Body of pancreas (tissue), 4 donors: Measurements from ENCODE around the gene TESMIN. TPM values are rescaled to one million over a fixed set of nuclear protein-coding genes. Genes with fewer than 3 reads are reported as not detected.

ENCODE experiments used
- ATAC-seq: fragments of 150-250 bp; one replicate; pipeline ENCODE4 v1.9.1; 2016
- DNase-seq, 4 donors: peaks; one replicate each; pipeline ENCODE4 v3.0.0-alpha.2; 2019
- H3K27ac ChIP-seq, 4 donors: fragments of 200-600 bp; sonication (generic); 1 replicate in 3 of 4; 2 replicates in 1 of 4; pipeline versions ENCODE4 v1.5.1 to v1.6.1; 2016 to 2019; ENCODE audit warnings: mild to moderate bottlenecking in 1 of 4, mixed read lengths in 1 of 4, moderate library complexity in 1 of 4
- H3K27me3 ChIP-seq, 2 donors: fragments of 200-600 bp; sonication (generic); one replicate each; pipeline ENCODE4 v1.6.0; 2016; ENCODE audit warnings: mild to moderate bottlenecking in 1 of 2
- H3K36me3 ChIP-seq, 2 donors: fragments of 200-600 bp; sonication (generic); replicated peaks in 1 of 2; 2 replicates each; pipeline ENCODE4 v1.5.1; 2016; ENCODE audit warnings: low read depth in 2 of 2; ENCODE audit not compliant: insufficient read depth in 1 of 2
- H3K4me1 ChIP-seq: fragments of 200-600 bp; sonication (generic); one replicate; pipeline ENCODE4 v1.6.0; 2016
- H3K4me3 ChIP-seq, 2 donors: fragments of 200-600 bp; sonication (generic); 1 replicate in 1 of 2; 2 replicates in 1 of 2; pipeline ENCODE4 v1.5.1; 2016 to 2019
- H3K9me3 ChIP-seq, 3 donors: fragments of 200-600 bp; sonication (generic); 1 replicate in 2 of 3; 2 replicates in 1 of 3; pipeline ENCODE4 v1.5.1; 2016
- POLR2A ChIP-seq, 3 donors: fragments of 450-650 bp; IDR thresholded peaks; one replicate each; pipeline ENCODE4 v1.6.1; 2016; ENCODE audit warnings: antibody characterized with exemption in 3 of 3, mild to moderate bottlenecking in 2 of 3
- WGBS, 2 donors: methylation state at CpG; one replicate each; pipeline ENCODE4 v1.1.5; 2017; 5-methylcytosine and 5-hydroxymethylcytosine counted together
- intact Hi-C: fragments of 100-400 bp; cut with DNase I; formaldehyde crosslinking; loops from one replicate; pipeline ENCODE4 v1.15.1; 2023
- total RNA-seq, 2 donors: library from RNA; depleted of rRNA; stranded (reverse); fragments of >200 nt; gene quantifications; one replicate each; pipeline ENCODE4 v1.1.0, GENCODE V29; 2016
- TF ChIP-seq, protein P1 (sequence below), 7 experiments: fragments of 450-650 bp in 4 of 7; fragments of 200-600 bp in 3 of 7; sonication (generic) in 3 of 7; IDR thresholded peaks; one replicate each; pipeline ENCODE4 v1.5.1; 2016 to 2019; ENCODE audit warnings: antibody characterized with exemption in 7 of 7

TESMIN gene
- total RNA-seq, 2 donors from 2014 or later = 1.6 to 7.9 TPM

DNA sequence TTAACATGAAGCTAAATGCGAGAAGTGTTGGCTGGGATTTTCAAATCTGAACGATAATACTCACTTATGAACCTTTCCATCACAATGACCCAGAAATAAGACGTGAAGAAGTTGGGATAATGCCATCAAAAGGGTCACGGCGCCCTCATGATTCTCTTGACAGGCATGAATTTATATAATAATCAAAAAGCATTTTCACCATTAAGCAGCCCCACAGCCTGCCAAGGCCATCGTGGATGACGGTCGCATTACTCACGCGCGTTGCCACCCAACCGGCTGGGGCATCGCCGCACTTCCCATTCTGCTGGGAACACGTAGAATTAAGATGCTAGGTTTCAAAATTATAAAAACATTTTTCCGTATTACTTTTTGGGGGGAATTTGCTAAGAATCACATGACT lies 85.9 kb downstream of the TESMIN start:
- H3K27me3 ChIP-seq = no peaks in the 10 kb centered on the region
- no peak overlapping the region for H3K27ac ChIP-seq
- TF ChIP-seq POLR2A (IDR thresholded peaks at IDR 0.05) = no peak
- TF ChIP-seq, protein P1, sequence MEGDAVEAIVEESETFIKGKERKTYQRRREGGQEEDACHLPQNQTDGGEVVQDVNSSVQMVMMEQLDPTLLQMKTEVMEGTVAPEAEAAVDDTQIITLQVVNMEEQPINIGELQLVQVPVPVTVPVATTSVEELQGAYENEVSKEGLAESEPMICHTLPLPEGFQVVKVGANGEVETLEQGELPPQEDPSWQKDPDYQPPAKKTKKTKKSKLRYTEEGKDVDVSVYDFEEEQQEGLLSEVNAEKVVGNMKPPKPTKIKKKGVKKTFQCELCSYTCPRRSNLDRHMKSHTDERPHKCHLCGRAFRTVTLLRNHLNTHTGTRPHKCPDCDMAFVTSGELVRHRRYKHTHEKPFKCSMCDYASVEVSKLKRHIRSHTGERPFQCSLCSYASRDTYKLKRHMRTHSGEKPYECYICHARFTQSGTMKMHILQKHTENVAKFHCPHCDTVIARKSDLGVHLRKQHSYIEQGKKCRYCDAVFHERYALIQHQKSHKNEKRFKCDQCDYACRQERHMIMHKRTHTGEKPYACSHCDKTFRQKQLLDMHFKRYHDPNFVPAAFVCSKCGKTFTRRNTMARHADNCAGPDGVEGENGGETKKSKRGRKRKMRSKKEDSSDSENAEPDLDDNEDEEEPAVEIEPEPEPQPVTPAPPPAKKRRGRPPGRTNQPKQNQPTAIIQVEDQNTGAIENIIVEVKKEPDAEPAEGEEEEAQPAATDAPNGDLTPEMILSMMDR (IDR thresholded peaks at IDR 0.05) = no peak
- H3K36me3 ChIP-seq = no peaks in the 10 kb centered on the region
- no peaks in the 10 kb centered on the region for H3K4me1 ChIP-seq
- ATAC-seq (no peak), DNase-seq (no peak)
- intact Hi-C loops = no loop called here
- WGBS, 2 donors = 80 to 82% methylated on average over 16 of the region's 16 CpGs
- H3K9me3 ChIP-seq = no peaks in the 10 kb centered on the region
- H3K4me3 ChIP-seq = no peak overlapping the region

DNA sequence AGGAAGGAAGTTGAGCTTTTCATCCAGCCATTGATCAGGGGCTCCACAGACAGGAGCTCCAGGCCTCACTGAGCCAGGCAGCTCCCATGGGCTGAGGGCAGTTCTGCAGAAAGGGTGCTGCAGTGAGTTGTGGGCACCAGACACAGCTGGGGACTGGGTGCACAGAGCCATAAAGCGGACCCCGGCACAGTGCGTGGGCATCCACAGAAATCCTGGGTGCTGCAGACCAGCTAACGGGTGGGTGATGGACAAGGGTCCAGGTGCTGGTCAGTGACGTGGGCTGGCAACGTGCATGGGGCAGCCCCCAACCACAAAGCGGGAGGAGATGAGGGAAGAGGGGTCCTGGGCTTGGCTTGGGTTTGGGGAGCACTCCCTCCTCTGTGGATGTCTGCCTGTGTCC lies 86.4 kb downstream of the TESMIN start:
- H3K36me3 ChIP-seq = no peaks in the 10 kb centered on the region
- TF ChIP-seq POLR2A (IDR thresholded peaks at IDR 0.05) = no peak
- TF ChIP-seq, protein P1 (IDR thresholded peaks at IDR 0.05) = no peak
- H3K4me1 ChIP-seq = no peaks in the 10 kb centered on the region
- H3K9me3 ChIP-seq = no peaks in the 10 kb centered on the region
- intact Hi-C loops = no loop called here
- no peak overlapping the region for H3K27ac ChIP-seq
- no peaks in the 10 kb centered on the region for H3K27me3 ChIP-seq
- no peak for DNase-seq
- no peak for ATAC-seq
- H3K4me3 ChIP-seq = no peak overlapping the region
- WGBS, 2 donors = 78 to 91% methylated on average over 6 to 7 of the region's 7 CpGs

DNA sequence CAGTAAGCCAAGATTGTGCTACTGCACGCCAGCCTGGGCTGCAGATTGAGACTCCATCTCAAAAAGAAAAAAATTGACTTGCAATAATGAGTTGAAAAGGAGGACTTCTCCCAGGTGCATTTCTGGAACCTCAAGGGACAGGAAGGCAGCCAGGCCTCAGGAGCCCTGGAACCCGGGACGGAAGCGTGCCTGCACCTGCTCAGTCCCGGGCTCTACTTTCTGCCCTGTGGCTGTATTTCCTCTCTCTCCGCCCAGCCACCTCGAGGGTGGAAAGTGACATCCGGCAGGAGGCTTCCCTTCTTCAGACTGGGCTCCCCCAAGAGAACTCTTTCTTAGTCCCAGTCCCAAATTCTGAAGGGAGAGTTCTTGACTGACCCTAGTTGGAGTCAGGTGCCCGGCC lies 87.2 kb downstream of the TESMIN start:
- Histone ChIP-seq H3K27ac (no peak overlapping the region), H3K4me3 (no peak overlapping the region), H3K9me3 (no peaks in the 10 kb centered on the region), H3K36me3 (no peaks in the 10 kb centered on the region), H3K4me1 (no peaks in the 10 kb centered on the region), H3K27me3 (no peaks in the 10 kb centered on the region)
- intact Hi-C loops = no loop called here
- 45 to 69% methylated on average over 1 to 9 of the region's 9 CpGs for WGBS, 2 donors
- DNase-seq = no peak
- no peak for ATAC-seq
- no peak for TF ChIP-seq POLR2A (IDR thresholded peaks at IDR 0.05)
- TF ChIP-seq, protein P1 (IDR thresholded peaks at IDR 0.05) = no peak

DNA sequence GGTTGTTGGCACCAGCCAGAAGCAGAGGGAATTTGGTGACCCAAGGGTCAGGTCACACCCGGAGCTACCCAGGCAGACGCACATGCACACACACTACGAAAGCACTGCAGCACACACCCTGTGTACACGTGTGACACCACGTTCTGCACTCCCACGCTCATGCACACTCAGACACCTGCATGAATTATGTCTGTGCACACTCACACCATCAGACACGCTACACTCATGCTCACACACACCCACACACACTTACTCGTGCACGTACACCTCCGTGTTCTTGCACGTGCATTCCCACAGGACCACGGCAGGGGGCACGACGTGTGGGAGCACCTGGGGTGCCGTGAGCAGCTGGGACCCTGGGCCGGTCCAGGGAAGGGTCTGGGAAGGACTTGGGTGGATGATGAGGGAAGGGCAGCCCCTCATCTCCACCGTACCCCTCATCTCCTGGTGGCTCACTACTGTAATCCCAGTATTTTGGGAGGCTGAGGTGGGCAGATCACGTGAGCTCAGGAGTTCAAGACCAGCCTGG lies 87.8 kb downstream of the TESMIN start:
- Histone ChIP-seq H3K27ac (no peak overlapping the region), H3K4me3 (no peak overlapping the region), H3K9me3 (no peaks in the 10 kb centered on the region), H3K4me1 (no peaks in the 10 kb centered on the region), H3K27me3 (no peaks in the 10 kb centered on the region), H3K36me3 (no peaks in the 10 kb centered on the region)
- ATAC-seq (no peak), DNase-seq (no peak)
- TF ChIP-seq, protein P1 (IDR thresholded peaks at IDR 0.05) = no peak
- no peak for TF ChIP-seq POLR2A (IDR thresholded peaks at IDR 0.05)
- WGBS, 2 donors = 72 to 73% methylated on average over 16 to 18 of the region's 18 CpGs
- intact Hi-C loops = no loop called here
